Neural cell (in vitro differentiated cells): ENCODE data around the gene KIF2A.

Source experiments
- EZH2 ChIP-seq: fragments of 200-600, 300-800 bp; shearing (Covaris generic), sonication (generic); IDR thresholded peaks from 2 replicates; pipeline ENCODE4 v1.6.1; 2014; ENCODE audit warnings: antibody characterized with exemption, low read length, borderline replicate concordance, mild to moderate bottlenecking; ENCODE audit not compliant: insufficient read depth, poor library complexity, severe bottlenecking
- RAD21 ChIP-seq: fragments of 450-650 bp; conservative IDR thresholded peaks from 2 replicates; pipeline ENCODE4 v1.6.1; 2014; ENCODE audit warnings: antibody characterized with exemption, mild to moderate bottlenecking, moderate library complexity
- REST ChIP-seq: IDR thresholded peaks from 2 replicates; pipeline ENCODE4 v1.6.1; 2012; ENCODE audit warnings: borderline replicate concordance
- TAF1 ChIP-seq: IDR thresholded peaks from 2 replicates; pipeline ENCODE4 v1.6.1; 2012; ENCODE audit warnings: low read depth
- TF ChIP-seq, protein P1 (sequence below): fragments of 450-650 bp; IDR thresholded peaks from 2 replicates; pipeline ENCODE4 v1.5.1; 2014; ENCODE audit warnings: antibody characterized with exemption, mild to moderate bottlenecking, moderate library complexity; ENCODE audit not compliant: poor library complexity, severe bottlenecking

DNA sequence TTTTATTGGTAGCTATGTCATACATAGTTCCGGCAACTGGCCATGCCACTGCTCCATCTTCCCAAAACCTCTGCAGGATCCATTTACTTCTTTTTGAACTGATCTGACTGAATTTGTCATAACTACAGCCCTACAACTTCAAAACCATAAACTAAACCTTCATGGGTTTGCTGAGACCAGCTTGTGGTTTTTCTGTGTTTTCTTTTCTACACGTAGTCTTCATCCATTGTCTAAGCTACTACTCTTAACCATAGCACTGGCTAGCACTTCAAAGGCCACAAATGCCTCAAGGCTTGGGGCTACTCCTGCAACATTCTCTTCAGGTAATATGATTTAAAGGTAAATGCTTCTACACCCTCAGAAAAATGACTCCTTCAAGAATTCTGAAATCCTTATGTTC lies 9.0 kb upstream of the KIF2A start:
- TF ChIP-seq, protein P1, sequence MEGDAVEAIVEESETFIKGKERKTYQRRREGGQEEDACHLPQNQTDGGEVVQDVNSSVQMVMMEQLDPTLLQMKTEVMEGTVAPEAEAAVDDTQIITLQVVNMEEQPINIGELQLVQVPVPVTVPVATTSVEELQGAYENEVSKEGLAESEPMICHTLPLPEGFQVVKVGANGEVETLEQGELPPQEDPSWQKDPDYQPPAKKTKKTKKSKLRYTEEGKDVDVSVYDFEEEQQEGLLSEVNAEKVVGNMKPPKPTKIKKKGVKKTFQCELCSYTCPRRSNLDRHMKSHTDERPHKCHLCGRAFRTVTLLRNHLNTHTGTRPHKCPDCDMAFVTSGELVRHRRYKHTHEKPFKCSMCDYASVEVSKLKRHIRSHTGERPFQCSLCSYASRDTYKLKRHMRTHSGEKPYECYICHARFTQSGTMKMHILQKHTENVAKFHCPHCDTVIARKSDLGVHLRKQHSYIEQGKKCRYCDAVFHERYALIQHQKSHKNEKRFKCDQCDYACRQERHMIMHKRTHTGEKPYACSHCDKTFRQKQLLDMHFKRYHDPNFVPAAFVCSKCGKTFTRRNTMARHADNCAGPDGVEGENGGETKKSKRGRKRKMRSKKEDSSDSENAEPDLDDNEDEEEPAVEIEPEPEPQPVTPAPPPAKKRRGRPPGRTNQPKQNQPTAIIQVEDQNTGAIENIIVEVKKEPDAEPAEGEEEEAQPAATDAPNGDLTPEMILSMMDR = no peak
- TF ChIP-seq EZH2 (no peak), TAF1 (no peak), REST (no peak), RAD21 (no peak)
